ENCODE data around the gene FGD5.

Gene FGD5

DNA sequence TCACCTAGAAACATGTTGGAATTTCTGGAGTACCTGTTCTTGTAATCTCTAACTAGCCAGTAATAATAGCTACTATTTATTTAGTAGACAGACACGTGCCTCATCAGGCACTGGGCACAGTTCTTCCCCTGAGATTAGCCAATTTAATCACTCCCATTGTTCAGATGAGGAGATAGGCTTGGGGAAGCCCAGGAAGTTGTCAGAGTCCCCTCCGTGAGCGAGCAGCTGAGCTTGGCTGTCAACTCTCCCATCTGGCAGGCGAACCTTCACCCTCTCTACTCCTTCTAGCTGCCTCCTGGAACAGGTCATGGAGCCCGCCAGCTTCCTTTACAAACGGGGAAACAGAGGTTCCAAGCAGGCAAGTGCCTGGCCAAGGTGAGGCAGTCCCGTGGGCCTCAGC is 31.1 kb upstream of the FGD5 start:
- peak in 2 of 42 donors; percentile 9 to 10 for DNase-seq
- intact Hi-C loops (cut with DNase I): no loop called here

DNA sequence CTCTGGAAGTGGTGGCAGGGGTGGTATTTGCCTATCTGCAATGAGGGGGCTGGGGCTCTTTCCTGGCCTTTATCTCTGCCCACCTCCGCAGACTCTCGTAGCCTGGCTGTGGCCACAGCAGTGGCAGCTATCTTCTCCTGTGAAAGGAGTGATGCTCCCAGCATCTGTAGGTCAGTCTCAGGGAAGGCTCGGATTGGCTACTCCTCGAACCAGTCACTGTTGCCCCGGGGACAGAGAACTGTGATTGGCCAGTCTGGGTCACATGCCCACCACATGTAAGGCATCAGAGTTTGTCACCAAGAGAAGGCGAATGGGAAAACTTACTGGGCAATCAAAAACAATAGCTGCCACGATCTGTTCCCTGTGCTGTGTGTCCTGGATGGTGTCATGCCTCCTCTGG is 30.1 kb upstream of the FGD5 start:
- DNase-seq: no peak
- intact Hi-C loops (cut with DNase I): no loop called here

DNA sequence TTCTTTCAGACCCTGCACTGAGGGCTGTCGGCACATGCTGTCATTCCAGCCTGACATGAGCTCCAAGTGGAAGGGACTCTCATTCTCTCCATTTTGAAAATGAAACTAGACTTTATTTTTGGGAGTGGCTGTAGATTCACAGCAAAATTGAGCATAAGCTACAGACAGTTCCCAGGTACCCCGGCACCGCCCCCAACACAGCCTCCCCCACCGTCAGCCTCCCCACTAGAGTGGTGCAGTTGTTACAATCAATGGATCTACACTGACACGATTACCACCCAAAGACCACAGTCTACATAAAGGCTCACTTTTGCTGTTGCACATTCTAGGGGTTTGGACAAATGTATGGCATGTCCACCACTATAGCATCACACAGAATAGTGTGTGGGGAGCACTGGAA is 29.5 kb upstream of the FGD5 start:
- no peak for DNase-seq
- intact Hi-C loops (cut with DNase I): no loop called here

DNA sequence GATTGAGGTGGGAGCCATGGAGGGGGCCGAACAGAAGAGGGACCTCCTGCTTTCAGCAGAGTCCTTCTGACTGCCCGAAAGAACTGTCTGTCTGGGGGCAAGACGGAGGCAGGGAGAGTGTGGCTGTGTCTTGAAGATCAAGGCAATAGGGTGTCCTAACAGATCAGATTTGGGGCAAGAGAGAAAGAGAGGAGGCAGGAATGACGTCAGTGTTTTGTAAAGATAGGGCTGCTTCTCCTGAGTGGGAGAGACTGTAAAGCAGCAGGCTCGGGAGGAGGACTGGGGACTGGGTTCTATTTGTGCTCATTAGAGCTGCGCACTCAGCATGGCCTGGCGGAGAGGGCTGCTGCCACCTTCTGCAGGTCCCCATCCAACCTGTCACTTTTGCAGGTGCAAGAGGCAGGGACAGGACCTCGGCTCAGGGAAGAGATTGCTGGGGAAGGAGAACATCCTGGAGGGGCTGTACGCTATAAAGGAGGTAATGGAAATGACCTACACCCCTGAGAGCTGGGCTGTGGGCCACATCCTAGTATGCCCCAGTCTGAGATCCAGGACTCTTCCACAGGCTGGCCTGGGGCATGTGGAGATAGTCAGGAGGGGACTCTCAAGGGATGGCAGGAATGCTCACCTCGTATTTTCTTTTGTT is 29.0 kb upstream of the FGD5 start:
- intact Hi-C loops (cut with DNase I): no loop called here
- DNase-seq: peak in 5 of 42 donors; percentile 18 to 45 (median 35)

DNA sequence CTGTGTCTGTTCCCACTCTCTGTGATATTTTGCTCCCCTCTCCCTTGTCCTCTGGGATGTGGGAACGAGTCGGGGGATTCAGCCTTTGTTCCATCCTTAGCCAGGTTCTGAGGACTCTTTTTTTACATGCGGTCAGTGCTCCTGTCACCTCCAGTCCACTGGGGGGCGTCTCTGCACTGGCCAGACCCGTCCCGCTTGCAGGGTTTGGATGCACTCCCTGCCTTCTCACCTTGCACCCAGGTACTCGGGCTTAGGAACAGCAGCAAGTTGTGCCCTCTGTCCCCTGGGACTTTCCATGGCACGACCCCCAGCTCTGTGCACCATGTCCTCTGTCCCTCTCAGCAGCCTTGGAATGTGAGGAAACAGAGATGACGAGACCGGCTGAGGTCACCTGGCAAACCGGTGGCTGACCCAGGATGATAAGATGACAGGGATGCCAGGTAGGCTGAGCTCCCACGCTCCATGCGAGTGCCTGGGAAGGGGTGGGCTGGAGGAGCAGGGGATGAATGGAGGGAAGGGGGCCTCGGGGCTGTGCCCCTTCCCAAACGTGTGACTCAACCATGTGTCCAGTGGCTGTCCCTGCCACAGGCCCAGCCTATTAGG is 27.3 kb upstream of the FGD5 start:
- DNase-seq: peak in 13 of 42 donors; percentile 13 to 55 (median 26)
- intact Hi-C loops (cut with DNase I): no loop called here

DNA sequence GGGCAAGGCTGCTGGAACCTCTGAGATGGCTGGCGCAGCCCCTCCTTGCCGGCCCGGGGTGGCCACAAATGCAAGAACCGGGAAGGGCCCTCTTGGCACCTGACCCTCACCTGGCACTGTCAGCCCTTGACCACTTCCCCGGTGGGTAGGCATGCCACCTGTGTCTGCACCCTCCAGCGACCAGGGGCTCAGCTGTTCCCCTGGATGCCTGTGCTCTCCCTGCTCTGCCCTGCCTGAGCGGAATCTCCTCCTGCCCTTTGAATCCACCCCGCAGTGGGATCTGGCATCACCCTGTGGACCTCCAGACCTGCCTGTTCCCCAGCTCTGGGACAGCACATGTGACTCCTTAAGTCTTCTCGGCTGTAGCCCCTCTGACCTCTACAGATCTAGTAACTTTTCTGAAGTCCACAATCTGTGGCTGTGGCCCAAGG is 26.1 kb upstream of the FGD5 start:
- intact Hi-C loops (cut with DNase I): no loop called here
- DNase-seq: no peak

DNA sequence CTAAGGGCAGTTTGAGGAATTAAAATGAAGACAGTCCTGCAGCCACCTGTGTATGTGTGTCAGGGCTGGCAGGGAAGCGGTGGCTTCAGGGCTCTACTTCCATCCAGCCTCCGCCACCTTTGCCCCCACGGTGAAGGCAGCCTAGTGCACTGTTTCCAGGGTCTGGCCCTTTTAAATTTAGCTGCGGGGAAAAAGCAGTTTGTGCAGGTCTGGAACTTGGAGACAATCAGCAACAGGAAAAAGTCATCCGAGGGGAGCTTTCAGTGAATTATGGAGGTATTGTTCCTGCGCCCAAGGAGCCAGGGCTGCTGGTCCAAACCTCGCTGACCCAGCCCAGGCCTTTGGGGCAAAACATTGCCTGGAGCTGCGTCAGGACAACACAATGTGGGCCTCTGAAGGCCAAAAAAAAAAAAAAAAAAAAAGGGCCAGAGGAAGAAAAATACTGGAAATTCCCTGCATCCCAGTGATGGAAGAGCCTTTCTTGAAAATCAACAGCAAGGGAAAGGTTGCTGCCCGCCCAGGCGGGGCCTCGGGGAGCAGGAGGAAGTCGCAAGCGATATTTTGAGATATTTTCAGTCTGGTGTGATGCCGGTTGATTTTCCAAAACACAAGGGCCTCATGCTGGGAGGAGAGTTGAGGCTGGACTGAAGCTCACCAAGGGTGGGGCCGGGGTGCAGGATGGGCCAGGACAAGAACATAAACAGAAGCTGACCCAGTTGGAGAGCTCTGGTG is 25.5 kb upstream of the FGD5 start:
- no peak for DNase-seq
- intact Hi-C loops (cut with DNase I): no loop called here

DNA sequence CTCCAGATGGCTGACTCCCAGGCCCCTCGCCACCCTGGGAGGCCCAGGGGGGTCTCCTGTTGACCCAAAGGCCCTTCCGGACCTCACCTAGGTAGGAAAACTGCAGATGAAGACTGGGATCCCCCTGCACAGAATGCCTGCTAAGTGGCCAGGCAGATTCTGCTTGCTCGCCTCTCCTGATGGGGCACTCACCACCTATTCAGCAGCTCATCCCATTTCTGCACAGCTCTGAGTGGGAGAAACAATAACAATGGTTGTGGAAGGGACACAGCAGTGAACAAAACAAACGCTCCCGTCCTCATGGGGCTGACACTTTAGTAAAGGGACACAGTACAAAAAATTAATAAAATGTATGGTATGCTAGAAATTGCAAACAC is 24.9 kb upstream of the FGD5 start:
- intact Hi-C loops (cut with DNase I): no loop called here
- no peak for DNase-seq

DNA sequence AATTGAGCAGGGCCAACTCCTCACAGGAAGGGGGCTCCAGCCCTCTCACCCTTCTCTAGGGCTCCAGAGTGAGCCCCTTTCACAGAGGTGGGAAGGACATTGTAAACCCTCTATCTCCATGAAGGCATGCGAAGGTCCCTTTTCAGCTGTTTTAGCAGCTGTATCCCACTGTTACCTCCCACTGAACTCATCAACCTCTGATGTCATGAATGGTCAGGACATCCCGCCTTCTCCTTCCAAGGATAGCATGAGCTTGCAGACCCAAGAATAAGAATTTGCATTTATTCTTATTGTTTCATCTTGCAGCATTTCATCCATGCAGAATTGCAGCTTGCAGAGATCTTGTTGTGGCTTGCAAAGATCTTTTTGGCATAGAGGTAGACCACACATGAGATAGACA is 24.3 kb upstream of the FGD5 start:
- intact Hi-C loops (cut with DNase I): no loop called here
- no peak for DNase-seq

DNA sequence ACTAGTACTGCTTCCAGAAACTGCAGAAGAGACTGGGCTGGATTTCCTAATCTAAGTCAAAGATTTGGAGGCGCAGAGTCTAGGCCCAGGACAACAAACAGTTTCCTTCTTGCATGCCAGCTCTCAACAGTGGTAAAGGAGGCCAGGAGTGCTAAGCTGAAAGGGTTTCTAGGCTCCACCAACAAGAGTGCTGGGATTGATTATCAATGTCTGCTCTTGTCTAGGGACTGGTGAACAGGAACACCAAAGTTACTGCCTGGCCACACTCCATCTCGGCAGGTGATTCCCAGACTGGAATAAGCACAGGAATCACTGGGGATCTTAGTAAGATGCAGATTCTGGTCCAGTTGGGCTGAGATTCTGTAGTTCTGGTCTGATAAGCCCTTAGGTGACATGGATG is 22.8 kb upstream of the FGD5 start:
- intact Hi-C loops (cut with DNase I): no loop called here
- no peak for DNase-seq

DNA sequence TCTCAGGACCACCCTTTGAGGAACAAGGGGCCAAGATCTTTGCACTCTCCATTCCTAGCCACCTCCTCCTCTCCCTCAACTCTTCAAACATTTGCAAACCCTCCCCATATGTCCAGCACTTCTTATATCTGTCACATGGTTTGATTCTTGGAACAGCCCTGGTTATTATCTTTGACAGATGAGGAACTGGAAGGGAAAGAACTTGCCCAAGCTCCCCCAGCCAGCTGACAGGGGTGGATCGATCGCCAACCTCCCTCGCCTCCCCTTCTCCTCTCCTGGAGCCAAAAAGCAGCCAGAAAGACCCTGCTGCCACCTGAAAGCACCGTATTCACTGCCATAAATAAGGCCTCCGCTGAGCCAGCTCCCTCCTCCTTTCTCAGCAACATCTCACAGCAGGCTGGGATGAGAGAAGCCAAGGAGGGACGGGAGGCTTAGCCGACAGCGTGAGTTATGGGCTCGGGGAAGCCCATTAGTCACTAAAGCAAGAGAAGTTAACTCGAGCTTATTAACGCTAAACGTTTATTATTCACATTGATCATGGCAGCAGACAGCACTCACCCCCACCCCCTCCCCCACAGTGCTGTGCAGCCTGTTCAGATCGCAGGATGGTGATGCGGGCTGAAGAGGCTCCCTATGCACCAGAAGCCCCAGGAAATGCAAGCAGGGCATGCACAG is 22.2 kb upstream of the FGD5 start:
- no peak for DNase-seq
- intact Hi-C loops (cut with DNase I): no loop called here

DNA sequence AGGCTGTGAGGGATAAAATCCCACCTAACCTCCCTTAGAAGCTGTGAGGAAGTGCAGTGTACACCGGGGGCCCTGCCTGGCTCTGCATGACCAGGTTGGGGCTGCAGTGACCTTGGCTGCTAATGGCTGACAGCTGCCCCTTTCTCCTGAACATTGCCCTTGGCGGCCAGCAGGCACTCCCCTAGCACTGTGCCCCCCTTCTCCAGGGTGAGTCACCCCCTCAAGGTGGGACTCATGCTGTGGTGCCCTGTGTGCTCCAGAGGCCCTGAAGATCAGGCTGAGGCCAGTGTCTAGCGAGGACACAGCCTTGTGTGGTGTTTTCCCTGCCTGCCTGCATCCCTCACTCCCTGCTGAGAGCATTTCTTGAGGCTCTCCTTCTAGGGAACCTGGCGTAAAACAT is 21.0 kb upstream of the FGD5 start:
- no peak for DNase-seq
- intact Hi-C loops (cut with DNase I): no loop called here

DNA sequence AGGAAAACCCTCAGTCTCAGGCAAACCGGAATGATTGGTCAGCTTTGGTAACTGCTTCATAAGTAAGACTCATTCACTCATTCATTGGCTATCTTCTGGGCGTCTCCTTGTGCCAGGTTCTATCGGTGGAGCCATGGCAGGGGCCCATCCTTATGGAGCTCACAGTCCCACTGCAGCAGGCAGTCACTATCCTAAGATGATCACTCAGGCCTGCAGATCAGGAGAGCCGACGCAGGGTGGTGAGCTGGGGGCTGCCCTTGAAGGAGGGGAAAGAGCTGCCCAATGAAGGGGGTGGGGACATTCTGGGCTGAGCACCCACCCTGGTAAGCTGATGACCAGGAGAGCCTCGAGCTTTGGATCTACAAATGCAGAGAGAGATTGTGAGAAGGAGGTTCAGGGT is 20.5 kb upstream of the FGD5 start:
- no peak for DNase-seq
- intact Hi-C loops (cut with DNase I): no loop called here

DNA sequence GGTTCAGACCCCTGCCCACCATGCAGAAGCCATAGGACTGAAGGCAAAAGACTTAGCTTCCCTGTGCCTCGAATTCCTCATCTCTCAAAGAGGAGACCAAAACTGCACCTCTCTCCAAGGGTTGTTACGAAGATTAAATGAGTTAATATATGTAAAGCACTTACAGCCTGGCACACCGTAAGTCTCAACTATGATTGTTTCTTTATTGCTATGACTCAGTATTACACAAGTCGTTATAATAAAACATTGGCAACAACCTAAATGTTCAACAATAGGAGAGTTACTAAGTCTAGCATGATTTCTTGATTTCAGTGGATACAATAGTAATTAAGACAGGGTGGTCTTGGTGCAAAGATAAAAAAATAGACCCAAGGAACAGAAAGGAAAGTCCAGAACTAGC is 19.6 kb upstream of the FGD5 start:
- intact Hi-C loops (cut with DNase I): no loop called here
- DNase-seq: no peak

DNA sequence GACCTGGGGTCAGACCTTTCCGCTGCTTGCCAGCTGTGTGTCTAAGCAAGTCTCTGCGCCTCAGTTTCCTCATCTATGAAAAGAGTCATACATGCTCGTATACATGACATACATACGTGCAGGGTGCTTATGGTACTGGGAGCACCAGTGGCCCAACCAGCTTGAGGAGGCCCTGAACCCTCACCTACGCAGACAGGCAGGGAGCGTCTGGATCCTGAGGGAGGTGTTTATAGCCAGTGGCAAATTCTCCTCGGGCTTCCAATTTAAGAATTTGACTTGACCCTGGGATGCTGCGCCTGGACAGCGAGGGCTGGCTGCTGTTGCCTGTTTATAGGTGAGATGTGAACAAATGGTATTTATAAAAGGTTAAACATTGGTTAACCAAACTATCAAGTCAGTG is 17.7 kb upstream of the FGD5 start:
- intact Hi-C loops (cut with DNase I): no loop called here
- DNase-seq: no peak

DNA sequence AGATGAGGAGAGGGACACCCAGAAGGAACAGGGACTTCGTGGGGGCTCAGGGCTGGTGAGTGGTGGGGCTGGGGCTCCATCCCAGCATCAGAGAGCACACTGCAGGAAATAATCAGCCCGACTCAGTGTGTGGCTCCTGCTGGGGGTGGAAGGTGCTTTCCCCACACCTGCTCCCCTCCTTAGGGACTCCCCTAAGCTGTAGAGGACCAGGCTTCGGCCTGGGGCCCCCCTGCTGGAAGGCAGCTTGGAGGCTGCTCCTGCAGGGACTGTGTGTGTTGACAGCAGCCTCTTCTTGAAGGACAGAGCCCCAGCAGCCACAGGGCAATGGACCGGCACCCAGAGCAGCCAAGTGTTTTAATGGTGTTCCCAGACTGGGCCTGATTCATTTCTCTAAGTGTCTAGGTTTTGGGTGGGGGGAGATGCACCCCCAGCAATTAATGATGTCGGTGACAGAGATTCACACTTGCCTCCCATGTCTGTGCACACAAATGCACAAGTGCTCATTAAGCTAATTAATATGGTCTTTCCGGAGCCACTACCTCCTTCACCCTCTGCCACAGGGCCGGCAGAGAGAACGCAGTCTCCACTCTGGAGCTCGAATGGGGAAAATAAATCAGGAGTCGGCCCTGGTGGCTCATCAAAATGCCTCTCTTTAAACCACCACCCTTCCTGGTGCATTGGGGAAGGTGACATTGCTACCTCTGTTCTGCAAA is 16.9 kb upstream of the FGD5 start:
- DNase-seq: no peak
- intact Hi-C loops (cut with DNase I): no loop called here

DNA sequence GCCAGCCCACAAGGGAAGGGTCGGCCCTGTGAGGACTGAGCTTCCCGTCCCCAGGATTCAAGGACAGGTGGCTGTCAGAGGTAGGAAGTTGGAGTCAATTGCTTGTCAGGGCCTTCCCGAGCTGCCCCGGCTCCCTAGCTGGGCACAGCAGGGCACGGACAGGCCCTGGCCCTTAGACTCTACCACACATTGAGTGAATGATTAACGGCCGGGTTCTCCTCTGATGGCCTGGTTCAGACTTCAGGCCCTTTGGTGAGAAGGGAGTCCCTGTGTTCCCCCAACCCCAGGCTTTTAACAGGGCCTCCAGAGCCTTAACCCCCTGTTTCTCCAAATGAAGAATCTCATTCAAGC is 16.4 kb upstream of the FGD5 start:
- no peak for DNase-seq
- intact Hi-C loops (cut with DNase I): no loop called here

DNA sequence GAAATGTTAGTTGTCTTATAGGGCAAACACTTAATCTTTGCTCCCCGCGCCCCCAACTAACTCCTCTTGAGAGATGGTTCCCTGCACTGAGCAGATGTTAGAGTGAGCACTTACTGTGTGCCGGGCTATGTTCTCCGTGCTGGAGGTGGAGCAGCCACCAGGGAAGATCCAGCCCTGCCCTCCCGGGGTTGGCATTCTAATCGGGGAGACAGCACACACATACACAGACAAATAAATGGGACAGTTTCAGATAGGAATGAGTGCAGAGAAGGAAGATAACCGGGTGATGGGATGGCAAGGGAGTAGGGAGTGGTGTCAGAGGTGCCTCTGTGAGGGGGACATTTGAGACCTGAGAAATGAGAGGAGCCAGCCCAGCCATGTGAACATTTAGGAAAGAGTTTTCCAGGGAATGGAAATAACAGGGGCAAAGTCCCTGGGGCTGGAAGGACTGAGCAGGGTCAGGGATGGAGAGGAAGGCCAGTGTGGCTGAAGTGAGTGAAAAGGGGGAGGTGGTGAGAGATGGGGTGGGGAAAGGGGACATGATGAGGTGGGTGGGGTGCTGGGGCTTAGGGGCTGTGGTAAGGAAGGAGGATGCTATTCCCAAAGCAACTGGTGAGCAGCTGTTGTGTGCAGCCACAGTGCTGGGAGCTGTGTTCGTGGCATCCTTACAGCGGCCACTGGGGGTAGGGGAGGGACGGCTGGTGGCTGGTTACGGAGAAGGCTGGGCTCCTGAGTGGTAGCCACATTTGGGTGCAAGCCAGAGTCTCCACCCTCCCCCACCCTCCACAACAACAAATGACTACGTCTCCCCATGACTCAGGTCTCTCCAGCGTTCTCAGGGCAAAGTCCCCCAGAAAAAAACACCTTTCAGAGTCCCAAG is 15.4 kb upstream of the FGD5 start:
- DNase-seq: no peak
- intact Hi-C loops (cut with DNase I): no loop called here
